HG02588 (cell line): ENCODE results near the gene ARHGAP45.
A peak's percentile ranks its signal among the peaks of the same experiment; 100 is the strongest.

Experiments
- ATAC-seq: cut with Tn5 transposase; IDR thresholded peaks from one replicate; pipeline ENCODE4 v1.9.1; 2021; ENCODE audit warnings: mild to moderate bottlenecking, moderate library complexity; ENCODE audit not compliant: unreplicated experiment

The ARHGAP45 gene

DNA sequence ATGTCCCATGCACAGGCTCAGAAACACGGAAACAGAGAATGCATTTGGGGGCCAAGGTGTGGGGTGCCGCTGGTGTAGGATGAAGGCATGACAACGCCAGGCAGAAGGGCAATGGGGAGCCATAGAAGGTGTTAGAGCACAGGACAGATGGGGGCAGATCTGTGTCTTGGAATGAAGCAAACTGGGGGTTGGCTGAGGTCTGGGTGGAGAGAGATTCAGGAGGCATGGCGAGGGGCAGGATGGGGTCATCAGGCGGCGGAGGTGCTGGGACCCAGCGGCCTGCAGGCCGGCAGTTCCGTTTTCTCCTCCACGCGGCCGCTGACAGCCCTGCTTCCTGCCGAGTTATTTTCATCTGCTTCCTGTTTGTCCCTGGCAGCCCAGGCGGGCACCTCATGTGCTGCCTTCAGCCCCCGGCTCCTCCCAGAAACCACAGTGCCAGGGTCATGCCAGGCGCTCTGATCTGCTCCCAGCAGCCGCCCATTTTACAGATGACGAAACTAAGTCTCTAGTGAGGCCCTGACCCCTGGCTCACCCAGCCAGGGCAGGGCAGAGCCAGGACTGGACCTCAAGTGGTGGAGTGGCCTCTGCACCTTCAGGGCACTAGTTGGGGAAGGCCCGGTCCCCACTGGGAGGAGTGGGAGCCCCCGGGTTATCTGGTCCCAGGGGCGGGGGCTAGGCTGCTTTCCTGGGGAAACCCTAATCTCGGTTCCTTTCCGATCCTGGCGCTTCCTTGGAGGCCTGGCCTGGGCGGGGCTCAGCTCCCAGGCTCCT, 2.2 kb downstream of the ARHGAP45 start:
- ATAC-seq: no peak

DNA sequence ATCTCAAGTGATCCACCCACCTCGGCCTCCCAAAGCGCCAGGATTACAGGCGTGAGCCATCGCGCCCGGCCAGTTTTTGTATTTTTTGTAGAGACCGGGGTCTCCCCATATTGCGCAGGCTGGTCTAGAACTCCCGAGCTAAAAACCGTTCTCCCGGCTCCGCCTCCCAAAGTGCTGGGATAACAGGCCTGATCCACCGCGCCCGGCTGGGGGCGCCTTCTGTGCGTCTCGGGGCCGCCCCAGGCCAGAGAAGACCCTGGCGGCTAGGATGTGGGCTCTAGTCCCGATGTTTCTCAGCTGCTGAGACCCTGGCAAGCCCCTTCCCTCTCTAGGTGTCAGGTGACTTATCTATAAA, 3.6 kb downstream of the ARHGAP45 start:
- ATAC-seq: no peak

DNA sequence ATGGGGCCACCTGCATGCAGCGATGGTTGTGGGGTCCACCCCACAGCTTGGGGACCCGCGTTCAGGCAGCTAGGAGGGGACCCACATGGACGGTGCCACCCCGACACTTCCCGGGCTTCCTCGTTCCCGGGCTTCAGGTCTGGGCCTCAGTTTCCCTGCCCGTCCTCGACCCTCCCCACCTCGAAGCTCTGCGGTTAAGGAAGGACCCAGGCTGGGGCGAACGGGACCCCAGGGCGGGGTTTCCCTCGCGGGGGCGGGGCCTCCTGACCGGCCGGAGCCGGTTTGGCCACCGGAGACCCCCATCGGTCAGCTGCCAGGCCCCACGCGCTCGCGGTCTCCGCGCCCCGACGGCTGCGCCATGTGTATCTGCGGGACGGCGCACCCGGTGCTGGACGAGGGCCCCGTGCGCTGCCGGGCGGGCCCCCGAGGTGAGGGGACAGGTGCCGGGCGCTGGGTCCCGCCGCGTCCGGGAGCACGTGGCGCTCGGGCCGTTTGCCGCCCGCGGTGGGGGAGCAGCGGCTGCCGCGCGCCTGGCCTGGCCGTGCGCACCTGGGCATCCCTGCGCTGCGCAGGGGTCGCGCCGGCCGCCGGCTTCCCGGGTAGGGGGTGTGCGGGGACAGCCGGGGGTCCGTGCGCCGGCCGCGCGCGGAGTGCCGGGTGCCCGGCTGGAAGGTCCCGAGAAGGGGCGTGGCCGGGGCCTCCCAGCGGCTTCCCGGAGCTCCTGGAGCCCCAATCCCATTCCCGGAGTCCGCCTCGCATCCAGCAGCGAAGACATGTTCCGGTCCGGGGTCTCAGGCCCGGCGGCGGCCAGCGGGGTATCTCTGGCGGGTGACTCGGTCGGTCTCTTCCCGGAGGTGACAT, 4.2 kb downstream of the ARHGAP45 start:
- ATAC-seq: no peak

DNA sequence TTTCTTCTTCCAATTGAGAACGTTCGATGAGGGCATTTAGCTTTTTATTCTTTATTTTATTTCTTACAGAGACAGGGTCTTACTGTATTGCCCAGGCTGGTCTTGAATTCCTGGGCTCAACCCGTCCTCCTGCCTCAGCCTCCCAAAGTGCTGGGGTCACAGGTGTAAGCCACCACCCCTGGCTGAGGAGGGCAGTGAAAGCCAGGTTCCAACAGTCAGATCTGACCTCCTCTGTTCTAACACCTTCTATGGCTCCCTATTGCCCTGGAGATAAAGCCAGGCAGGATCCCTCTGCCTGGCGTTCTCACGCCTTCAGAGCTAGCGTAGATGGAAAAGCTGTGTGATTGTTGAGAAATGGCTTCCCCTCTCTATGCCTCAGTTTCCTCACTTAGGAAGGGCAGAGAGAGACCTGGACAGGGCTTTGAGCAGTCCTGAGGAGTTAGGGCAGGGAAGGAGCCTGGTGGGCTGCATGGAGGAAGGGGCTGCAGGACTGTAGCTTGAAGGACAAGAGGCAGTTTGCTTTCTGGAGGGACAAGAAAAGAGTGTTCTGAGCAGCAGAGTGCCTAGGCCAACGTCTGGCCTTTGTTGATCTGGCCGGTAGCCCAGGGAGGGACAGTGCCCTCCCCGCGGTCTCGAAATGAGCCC, 5.5 kb downstream of the ARHGAP45 start:
- no peak for ATAC-seq

DNA sequence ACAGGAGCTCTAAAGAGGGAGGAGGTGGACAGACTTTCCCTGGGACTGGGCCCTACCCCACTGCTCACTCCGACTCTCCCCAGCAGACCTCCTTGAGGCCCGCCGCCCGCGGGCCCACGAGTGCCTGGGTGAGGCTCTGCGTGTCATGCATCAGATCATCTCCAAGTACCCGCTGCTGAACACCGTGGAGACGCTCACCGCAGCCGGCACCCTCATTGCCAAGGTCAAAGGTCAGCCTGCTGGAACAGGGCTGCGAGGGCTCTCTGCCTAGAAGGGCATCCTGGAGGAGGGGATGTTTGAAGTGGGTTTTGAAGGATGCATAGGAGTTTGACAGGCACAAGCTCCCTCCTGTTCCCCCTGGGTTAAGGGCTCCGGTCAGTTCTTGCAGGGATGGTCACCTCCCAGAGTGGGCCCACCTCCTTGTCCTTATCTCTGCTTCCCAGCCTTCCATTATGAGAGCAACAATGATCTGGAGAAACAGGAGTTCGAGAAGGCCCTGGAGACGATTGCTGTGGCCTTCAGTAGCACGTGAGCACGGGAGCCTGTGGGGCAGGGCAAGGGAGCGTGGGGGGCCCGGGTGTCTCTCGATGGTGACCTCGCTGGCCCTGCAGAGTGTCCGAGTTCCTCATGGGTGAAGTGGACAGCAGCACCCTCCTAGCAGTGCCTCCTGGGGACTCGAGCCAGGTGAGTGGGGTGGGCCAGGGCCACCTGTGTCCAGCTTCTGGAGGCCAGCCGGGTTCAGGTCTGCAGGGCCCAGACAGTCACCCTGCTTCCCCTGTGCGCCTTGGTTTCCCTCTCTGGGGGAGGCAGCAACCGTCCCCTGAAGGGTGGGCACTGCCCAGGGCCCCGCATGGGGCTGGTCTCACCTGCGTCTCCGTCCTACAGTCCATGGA, 6.3 kb downstream of the ARHGAP45 start:
- no peak for ATAC-seq

DNA sequence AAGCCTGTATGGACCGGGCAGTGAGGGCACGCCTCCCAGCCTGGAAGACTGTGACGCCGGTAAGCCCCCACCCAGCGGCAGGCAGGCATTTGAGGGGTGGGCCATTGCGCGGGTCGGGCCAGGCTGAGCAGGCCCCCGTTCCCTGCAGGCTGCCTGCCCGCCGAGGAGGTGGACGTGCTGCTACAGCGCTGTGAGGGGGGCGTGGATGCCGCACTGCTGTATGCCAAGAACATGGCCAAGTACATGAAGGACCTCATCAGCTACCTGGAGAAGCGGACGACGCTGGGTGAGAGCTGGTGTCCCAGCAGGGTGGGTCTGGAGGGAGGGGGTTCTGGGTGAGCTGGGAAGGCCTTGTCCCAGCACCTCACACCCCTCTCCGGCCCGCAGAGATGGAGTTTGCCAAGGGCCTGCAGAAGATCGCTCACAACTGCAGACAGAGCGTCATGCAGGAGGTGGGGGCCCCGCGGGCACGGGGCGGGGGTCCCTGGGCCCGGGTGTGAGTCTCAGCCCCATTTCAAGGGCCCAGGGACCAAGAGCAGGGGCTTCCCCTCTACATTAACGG, 7.1 kb downstream of the ARHGAP45 start:
- ATAC-seq: no peak

DNA sequence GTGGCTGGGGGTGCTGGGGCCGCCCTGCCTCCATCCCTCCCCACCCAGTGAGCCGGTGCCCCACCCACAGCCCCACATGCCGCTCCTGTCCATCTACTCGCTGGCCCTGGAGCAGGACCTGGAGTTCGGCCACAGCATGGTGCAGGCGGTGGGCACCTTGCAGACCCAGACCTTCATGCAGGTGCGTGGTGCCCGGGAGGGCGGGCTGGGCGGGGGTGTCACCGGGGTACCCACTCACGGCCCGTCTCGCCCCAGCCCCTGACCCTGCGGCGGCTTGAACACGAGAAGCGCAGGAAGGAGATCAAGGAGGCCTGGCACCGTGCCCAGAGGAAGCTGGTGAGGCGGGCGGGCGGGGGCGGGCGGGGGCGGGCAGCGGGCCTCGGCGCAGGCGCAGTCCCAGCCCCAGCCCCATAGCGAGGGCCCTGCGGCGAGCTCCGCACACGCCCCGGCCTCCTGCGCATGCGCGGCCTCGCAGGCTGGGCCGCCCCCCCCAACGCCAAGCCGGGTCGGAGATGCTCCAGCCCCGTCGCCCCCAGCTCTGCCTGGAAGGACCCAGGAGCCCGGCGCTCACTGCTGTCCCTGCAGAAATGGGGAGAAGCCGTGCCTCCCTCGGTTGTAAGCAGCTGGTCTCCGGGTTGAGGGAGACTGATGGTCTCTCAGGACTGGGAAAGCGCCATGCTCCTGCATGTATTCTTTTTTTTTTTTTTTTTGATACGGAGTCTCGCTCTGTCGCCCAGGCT, 7.7 kb downstream of the ARHGAP45 start:
- ATAC-seq: no peak

DNA sequence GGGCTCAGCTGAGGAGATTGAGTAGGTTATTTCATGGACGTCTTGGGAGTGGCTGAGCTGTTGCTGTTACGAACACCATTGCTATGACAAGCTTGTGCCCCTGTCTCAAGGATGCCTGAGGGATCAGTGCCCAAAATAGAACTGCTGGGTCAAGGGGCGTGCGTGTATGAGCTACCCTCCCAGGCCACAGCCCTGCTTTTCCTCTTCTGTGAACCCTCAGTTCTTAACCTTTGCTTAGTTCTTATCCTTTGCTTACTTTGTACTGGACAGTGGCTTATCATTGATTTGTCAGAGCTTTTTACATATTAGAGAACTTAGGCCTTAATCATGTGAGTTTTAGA, 9.0 kb downstream of the ARHGAP45 start:
- no peak for ATAC-seq

DNA sequence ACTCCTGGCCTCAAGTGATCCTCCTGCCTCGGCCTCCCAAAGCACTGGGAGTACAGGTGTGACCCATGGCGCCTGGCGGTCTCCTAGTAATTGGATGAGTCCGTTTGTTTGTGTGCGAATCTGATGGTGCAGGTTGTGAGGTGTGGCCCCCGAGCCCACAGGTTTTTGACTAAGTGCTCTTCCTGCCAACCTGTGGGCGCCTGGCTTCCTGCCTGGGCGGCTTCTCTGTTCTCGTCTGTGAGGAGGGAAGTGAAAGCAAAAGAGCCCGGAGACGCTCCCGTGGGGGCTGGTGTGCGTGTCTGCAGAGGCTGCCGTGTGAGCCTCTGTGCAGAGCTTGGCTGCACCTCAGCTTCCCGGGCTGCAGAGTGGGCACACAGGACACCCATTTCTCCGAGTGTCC, 10.0 kb downstream of the ARHGAP45 start:
- peak; percentile 41 for ATAC-seq

DNA sequence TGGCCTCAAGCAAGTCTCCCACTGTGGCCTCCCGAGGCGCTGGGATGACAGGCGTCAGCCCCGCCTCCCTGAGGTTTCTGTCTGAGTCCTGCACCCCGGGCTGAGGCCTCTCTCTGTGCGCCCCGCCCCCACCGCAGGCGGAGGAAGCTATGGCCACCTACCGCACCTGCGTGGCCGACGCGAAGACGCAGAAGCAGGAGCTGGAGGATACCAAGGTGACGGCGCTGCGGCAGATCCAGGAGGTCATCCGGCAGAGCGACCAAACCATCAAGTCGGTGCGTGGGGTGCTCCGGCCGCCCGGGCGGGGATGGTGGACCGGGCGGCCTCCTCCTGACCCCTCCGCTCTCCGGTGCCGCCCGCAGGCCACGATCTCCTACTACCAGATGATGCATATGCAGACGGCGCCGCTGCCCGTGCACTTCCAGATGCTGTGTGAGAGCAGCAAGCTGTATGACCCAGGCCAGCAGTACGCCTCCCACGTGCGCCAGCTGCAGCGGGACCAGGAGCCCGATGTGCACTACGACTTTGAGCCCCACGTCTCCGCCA, 12.7 kb downstream of the ARHGAP45 start:
- no peak for ATAC-seq

DNA sequence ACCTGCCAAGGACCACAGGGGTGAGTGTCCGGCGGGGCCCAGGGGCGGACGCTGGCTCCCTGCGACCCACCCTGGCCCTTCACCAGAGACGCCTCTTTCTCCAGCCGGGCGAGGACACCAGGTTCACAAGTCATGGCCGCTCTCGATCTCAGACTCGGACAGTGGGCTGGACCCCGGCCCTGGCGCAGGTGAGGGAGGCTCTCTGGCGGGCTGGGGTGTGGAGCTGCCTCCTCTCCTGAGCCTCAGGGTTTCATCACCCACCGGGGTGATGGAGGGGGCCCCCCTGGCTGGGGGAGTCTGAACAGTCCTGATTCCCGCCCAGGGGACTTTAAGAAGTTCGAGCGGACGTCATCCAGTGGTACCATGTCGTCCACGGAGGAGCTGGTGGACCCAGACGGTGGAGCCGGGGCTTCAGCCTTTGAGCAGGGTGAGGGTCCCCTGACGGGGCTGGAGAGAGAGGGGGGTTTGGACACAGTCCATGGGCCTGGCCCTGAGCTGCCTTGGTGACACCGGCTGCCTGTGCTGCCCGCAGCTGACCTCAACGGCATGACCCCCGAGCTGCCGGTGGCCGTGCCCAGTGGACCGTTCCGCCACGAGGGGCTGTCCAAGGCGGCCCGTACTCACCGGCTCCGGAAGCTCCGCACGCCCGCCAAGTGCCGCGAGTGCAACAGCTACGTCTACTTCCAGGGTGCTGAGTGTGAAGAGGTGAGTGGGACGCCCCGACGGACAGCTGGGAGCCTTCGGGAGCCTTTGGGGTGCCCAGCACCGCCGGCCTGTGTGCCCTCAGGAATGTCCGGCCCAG, 13.6 kb downstream of the ARHGAP45 start:
- ATAC-seq: no peak

DNA sequence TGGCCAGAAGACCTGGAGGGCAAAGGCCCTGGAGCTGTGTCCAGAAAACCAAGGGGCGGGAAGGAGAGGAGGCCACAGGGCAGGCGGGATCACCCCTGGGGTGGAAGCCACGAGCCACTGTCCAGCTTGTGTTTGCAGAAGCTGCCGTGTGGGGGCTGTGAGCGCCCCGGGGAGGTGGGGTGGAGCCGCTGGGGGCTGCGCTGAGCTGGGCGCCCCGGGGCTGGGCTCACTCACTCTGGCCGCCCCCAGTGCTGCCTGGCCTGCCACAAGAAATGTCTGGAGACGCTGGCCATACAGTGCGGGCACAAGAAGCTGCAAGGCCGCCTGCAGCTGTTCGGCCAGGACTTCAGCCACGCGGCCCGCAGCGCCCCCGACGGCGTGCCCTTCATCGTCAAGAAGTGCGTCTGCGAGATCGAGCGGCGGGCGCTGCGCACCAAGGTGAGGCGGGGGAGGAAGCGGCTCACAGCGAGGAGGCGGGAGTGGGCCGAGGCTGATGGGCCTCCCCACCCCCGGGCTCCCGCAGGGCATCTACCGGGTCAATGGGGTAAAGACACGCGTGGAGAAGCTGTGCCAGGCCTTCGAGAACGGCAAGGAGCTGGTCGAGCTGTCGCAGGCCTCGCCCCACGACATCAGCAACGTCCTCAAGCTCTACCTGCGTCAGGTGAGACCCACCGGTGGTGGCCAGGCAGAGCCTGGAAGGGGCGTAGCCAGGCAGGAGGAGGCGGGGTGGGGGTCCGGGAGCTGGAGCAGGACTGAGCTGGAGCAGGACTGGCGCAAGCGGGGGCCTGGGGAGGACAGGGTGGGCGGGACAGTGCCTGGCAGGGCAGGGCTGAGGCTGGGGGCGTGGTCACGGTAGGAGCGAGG, 14.6 kb downstream of the ARHGAP45 start:
- ATAC-seq: no peak

DNA sequence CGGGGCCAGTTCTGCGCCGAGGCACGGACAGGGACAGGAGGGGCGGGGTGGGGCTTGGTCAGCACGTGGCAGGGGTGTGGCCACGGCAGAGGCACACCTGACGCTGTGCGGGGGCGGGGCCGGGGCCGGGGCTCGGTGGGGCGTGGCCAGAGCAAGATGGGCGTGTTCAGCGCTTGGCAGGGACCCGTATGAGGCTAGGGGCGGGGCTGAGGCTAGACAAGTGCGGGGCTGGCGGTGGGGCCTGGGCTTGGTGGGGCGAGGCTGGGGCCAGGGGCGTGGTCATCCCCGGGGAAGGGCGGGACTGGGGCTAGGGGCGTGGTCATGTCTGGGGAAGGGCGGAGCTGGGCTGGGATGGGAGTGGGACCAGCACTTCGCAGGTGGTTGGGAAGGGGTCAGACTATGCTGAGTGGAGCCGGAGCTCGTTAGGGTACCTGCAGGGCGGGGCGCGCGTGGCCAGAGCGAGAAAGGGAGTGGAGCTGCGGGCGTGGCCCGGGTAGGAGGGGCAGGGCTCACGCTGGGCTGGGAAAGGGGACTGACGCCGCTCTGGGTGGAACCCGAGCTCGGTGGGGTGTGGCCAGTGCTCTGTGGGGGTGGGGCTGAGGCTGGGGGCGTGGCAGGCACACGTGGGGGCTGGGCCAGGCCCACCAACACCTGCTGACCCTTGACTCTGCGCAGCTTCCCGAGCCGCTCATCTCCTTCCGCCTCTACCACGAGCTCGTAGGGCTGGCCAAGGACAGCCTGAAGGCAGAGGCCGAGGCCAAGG, 15.4 kb downstream of the ARHGAP45 start:
- ATAC-seq: no peak

DNA sequence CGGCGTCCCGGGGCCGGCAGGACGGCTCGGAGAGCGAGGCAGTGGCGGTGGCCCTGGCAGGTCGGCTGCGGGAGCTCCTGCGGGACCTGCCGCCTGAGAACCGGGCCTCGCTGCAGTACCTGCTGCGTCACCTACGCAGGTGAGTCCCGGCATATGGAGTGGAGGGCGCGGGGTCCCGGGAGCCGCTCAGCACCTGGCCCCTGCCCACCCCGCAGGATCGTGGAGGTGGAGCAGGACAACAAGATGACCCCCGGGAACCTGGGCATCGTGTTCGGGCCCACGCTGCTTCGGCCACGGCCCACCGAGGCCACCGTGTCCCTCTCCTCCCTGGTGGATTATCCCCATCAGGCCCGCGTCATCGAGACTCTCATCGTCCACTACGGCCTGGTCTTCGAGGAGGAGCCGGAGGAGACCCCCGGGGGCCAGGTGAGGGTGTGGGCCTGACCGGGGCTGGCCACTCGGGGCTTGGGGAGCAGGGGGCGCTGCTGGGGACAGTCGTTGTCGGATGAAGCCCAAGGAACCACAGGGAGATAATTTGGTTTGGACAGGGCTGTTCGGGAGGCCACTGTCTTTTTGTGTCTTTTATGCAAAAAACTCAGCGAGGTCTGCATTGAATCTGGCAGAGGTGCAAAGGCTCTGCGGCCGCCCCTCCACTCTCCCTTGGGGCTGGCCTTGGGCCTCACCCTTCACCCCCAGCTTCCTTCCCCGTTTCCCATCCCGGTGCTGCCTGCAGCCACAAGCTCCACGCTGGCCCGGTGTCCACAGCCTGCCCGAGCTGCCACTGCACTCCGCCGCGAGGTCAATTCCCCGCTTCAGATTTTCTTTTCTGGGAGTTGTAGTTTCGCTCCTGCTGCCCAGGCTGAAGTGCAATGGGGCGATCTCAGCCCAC, 16.2 kb downstream of the ARHGAP45 start:
- ATAC-seq: no peak

DNA sequence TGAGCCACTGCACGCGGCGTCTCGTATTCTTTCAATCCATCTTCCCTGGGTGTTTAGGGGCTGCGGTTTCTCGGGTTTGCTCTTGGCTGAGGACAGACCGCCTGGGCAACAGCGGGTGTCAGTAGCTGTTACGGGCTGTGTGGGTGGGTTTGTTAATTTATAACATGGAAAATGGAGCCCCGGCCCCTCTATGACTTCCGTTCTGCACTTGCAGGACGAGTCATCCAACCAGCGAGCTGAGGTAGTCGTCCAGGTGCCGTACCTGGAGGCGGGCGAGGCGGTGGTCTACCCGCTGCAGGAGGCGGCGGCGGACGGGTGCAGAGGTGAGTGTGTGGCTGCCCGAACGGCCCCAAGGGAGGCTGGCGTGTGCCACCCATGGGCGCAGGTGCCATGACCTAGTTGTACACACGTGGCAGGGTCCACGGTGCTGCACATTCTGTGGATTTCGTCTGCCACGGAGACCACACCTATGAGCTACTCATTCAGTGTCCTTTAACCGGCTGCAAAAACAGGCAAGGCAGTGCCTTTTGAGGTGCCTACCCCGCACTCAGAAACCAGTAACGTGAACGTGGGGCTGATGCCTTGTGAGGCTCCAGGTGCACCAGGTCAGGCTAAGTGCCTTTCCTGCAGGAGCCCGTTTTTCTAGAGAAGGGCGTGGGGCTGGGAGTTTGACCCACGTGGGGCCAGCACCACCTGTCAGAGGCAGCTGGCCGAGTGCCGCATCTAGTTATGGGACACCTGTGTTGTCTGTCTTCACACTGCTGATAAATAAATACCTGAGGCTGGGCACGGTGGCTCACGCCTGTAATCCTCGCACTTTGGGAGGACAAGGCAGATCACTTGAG, 17.3 kb downstream of the ARHGAP45 start:
- ATAC-seq: no peak
